Raji (cell line): ENCODE results near the gene ABCB9.

Experiments
- POLR2A ChIP-seq: IDR thresholded peaks from 2 replicates; pipeline ENCODE4 v1.6.1; 2011; ENCODE audit warnings: low read depth, low read length, control low read depth; ENCODE audit not compliant: insufficient read depth

ABCB9 gene

GRCh38 chr12:122944605-122945592 is 21.4 kb downstream of the ABCB9 start:
- TF ChIP-seq POLR2A = no peak

GRCh38 chr12:122943196-122943595 is 23.1 kb downstream of the ABCB9 start:
- TF ChIP-seq POLR2A = no peak

- no peak for TF ChIP-seq POLR2A
Measured at GRCh38 chr12:122942637-122943036, 23.6 kb downstream of the ABCB9 start.

GRCh38 chr12:122939125-122939524 is 27.1 kb downstream of the ABCB9 start:
- no peak for TF ChIP-seq POLR2A

GRCh38 chr12:122937622-122938091 is 28.6 kb downstream of the ABCB9 start:
- TF ChIP-seq POLR2A = no peak

GRCh38 chr12:122935318-122935717 is 30.9 kb downstream of the ABCB9 start:
- no peak for TF ChIP-seq POLR2A

GRCh38 chr12:122934722-122935121 is 31.5 kb downstream of the ABCB9 start:
- no peak for TF ChIP-seq POLR2A

- TF ChIP-seq POLR2A = peak; percentile 13; the same call in 1 of the 2 replicates
Measured at GRCh38 chr12:122932207-122932606, 34.1 kb downstream of the ABCB9 start.

- TF ChIP-seq POLR2A = no peak
Measured at GRCh38 chr12:122929812-122930211, 36.5 kb downstream of the ABCB9 start.

GRCh38 chr12:122929148-122929538 is 37.1 kb downstream of the ABCB9 start:
- TF ChIP-seq POLR2A = no peak

- no peak for TF ChIP-seq POLR2A
Measured at GRCh38 chr12:122928404-122929147, 37.7 kb downstream of the ABCB9 start.

- TF ChIP-seq POLR2A = no peak
Measured at GRCh38 chr12:122927756-122928403, 38.4 kb downstream of the ABCB9 start.

- no peak for TF ChIP-seq POLR2A
Measured at GRCh38 chr12:122921917-122922316, 44.3 kb downstream of the ABCB9 start.

- TF ChIP-seq POLR2A = no peak
Measured at GRCh38 chr12:122920687-122921086, 45.6 kb downstream of the ABCB9 start.

- no peak for TF ChIP-seq POLR2A
Measured at GRCh38 chr12:122918827-122919226, 47.4 kb downstream of the ABCB9 start.
